Smooth muscle cell (in vitro differentiated cells): ENCODE data around the gene LRRN4CL. TPM values are rescaled to one million over a fixed set of nuclear protein-coding genes. Genes with fewer than 3 reads are reported as not detected.

ENCODE experiments used
- DNase-seq: peaks from one replicate; lab custom pipeline; 2025; ENCODE audit not compliant: unreplicated experiment; lab: John Stamatoyannopoulos, UW
- H2AFZ ChIP-seq: fragments of 200-600 bp; sonication (generic); 2 replicates; pipeline ENCODE4 v1.6.0; 2016; ENCODE audit warnings: antibody characterized with exemption, low read depth, mild to moderate bottlenecking
- H3F3A ChIP-seq: fragments of 200-600 bp; sonication (generic); 2 replicates; pipeline ENCODE4 v1.6.0; 2017; ENCODE audit warnings: antibody characterized with exemption, low read depth
- H3K27ac ChIP-seq: fragments of 200-600 bp; sonication (generic); 2 replicates; pipeline ENCODE4 v1.5.1; 2016; ENCODE audit warnings: low read depth, mild to moderate bottlenecking
- H3K27me3 ChIP-seq: fragments of 200-600 bp; sonication (generic); 2 replicates; pipeline ENCODE4 v1.6.1; 2016; ENCODE audit warnings: low read depth, mild to moderate bottlenecking
- H3K36me3 ChIP-seq: fragments of 200-600 bp; sonication (generic); 2 replicates; pipeline ENCODE4 v1.5.1; 2016; ENCODE audit warnings: low read depth
- H3K4me1 ChIP-seq: fragments of 200-600 bp; sonication (generic); 2 replicates; pipeline ENCODE4 v1.5.1; 2016; ENCODE audit warnings: low read depth
- H3K4me2 ChIP-seq: fragments of 200-600 bp; sonication (generic); 2 replicates; pipeline ENCODE4 v1.6.0; 2016; ENCODE audit warnings: mild to moderate bottlenecking
- H3K4me3 ChIP-seq: fragments of 200-600 bp; sonication (generic); 2 replicates; pipeline ENCODE4 v1.5.1; 2016; ENCODE audit warnings: mild to moderate bottlenecking
- H3K79me2 ChIP-seq: fragments of 200-600 bp; sonication (generic); 2 replicates; pipeline ENCODE4 v1.6.0; 2016; ENCODE audit warnings: low read depth, mild to moderate bottlenecking
- H3K9ac ChIP-seq: fragments of 200-600 bp; sonication (generic); 2 replicates; pipeline ENCODE4 v1.6.0; 2016; ENCODE audit warnings: low read depth
- H3K9me3 ChIP-seq: fragments of 200-600 bp; sonication (generic); replicated peaks from 2 replicates; pipeline ENCODE4 v1.5.1; 2016; ENCODE audit warnings: low read depth
- H4K20me1 ChIP-seq: fragments of 200-600 bp; sonication (generic); 2 replicates; pipeline ENCODE4 v1.6.0; 2016; ENCODE audit warnings: low read depth
- CTCF ChIP-seq: fragments of 200-600 bp; sonication (generic); IDR thresholded peaks from 2 replicates; pipeline ENCODE4 v1.5.1; 2017; ENCODE audit warnings: borderline replicate concordance, mild to moderate bottlenecking, antibody characterized with exemption; ENCODE audit not compliant: insufficient read depth, poor library complexity, severe bottlenecking
- WGBS: methylation state at CpG from one replicate; pipeline ENCODE4 v1.1.7; 2016; ENCODE audit warnings: low lambda C conversion rate; 5-methylcytosine and 5-hydroxymethylcytosine counted together
- polyA plus RNA-seq: library from polyadenylated mRNA; unstranded; fragments of >200 nt; fragmentation: Nextera tagmentation; extraction: Ambion mirVana; gene quantifications from 2 replicates; pipeline ENCODE4 v1.2.1, GENCODE V29; 2016
- total RNA-seq: library from RNA; depleted of rRNA; stranded (reverse); fragments of >200 nt; gene quantifications from 2 replicates; pipeline ENCODE4 v1.2.3, GENCODE V29; 2014

The LRRN4CL gene
- total and polyA plus RNA-seq, 2 experiments from 2014 or later: 1.3 TPM; not detected in 1

- Histone ChIP-seq H3K27ac (no peak overlapping the region), H3K9me3 (no peaks in the 10 kb centered on the region), H3K4me2 (no peak overlapping the region), H3K27me3 (no peaks in the 10 kb centered on the region), H3F3A (peaks cover 3% of the 10 kb centered on the region), H3K79me2 (peaks cover 37% of the 10 kb centered on the region), H3K36me3 (no peaks in the 10 kb centered on the region), H3K4me3 (no peak overlapping the region), H3K9ac (no peak overlapping the region), H4K20me1 (peaks cover 6% of the 10 kb centered on the region), H3K4me1 (peaks cover 3% of the 10 kb centered on the region), H2AFZ (no peak overlapping the region)
- DNase-seq: no peak
- no peak for TF ChIP-seq CTCF
- 98% methylated on average over 11 of the region's 11 CpGs for WGBS
These were observed 39.8 kb downstream of the LRRN4CL start for GRCh38 chr11:62649486-62649885.

GRCh38 chr11:62648967-62649364 lies 40.4 kb downstream of the LRRN4CL start:
- Histone ChIP-seq H3K9me3 (no peaks in the 10 kb centered on the region), H3K4me2 (no peak overlapping the region), H3K36me3 (no peaks in the 10 kb centered on the region), H3K9ac (no peak overlapping the region), H3K27me3 (no peaks in the 10 kb centered on the region), H3K79me2 (peaks cover 42% of the 10 kb centered on the region), H3K4me1 (peaks cover 3% of the 10 kb centered on the region), H4K20me1 (peaks cover 6% of the 10 kb centered on the region), H2AFZ (no peak overlapping the region), H3K4me3 (no peak overlapping the region), H3K27ac (no peak overlapping the region), H3F3A (peaks cover 3% of the 10 kb centered on the region)
- TF ChIP-seq CTCF: no peak
- 99% methylated on average over 11 of the region's 11 CpGs for WGBS
- DNase-seq: no peak

DNA sequence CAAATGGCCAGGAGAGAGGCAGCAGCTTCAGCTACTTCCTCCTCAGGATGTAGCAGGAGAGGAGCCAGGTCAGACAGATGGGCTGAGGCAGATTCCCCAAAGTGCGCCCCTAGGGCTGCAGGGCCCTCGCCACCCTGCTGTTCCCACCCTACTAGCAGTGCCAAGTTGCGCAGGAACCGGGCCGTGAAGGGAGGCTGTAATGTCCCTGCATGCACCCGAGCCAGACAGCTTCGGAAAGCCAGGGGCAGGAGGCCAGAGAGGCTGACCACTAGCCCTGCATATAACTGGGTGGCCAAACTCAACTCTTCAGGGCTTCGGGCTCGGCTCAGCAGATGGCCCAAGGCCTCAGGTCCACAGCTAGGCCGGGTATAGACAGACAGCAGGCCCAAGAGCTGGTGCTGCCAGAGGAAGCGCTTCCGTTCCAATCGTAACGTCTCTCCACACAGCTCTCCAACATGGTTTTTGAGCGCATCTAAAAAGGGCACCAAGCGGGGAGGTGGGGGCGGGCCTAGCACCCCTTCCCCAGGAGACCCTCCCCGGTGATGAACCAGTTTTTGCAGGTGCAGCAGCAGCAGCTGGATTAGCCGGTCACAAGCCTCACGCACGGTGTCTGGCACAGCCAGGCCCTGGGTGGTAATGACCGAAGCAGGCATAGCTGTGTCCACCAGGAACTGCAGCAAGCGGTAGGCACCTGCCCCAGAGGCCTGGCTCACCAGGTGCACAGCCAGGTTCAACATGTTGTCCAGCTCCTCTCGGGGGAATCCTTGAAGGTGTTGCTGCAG lies 41.0 kb downstream of the LRRN4CL start:
- H3K79me2 ChIP-seq: peaks cover 48% of the 10 kb centered on the region
- no peak for DNase-seq
- H3K27me3 ChIP-seq: no peaks in the 10 kb centered on the region
- H3K9me3 ChIP-seq: no peaks in the 10 kb centered on the region
- H3K4me2 ChIP-seq: no peak overlapping the region
- no peaks in the 10 kb centered on the region for H3K36me3 ChIP-seq
- peaks cover 6% of the 10 kb centered on the region for H4K20me1 ChIP-seq
- TF ChIP-seq CTCF: no peak
- peaks cover 3% of the 10 kb centered on the region for H3F3A ChIP-seq
- 97% methylated on average over 24 of the region's 24 CpGs for WGBS
- peaks cover 3% of the 10 kb centered on the region for H3K4me1 ChIP-seq
- no peak overlapping the region for H3K9ac ChIP-seq
- no peak overlapping the region for H3K27ac ChIP-seq
- no peak overlapping the region for H3K4me3 ChIP-seq
- H2AFZ ChIP-seq: no peak overlapping the region

- Histone ChIP-seq H3F3A (peaks cover 3% of the 10 kb centered on the region), H2AFZ (no peak overlapping the region), H4K20me1 (peaks cover 6% of the 10 kb centered on the region), H3K4me2 (no peak overlapping the region), H3K27ac (peak overlapping the region; percentile 54), H3K27me3 (no peaks in the 10 kb centered on the region), H3K9ac (no peak overlapping the region), H3K9me3 (no peaks in the 10 kb centered on the region), H3K4me1 (peaks cover 3% of the 10 kb centered on the region), H3K36me3 (no peaks in the 10 kb centered on the region), H3K4me3 (no peak overlapping the region), H3K79me2 (peaks cover 51% of the 10 kb centered on the region)
- TF ChIP-seq CTCF: no peak
- DNase-seq: no peak
- WGBS: 95% methylated on average over 6 of the region's 6 CpGs
These were observed 41.7 kb downstream of the LRRN4CL start for GRCh38 chr11:62647609-62648005.
